HL-60 (cell line): ENCODE measurements around the gene CAGE1.

Experiments
- GABPA ChIP-seq: IDR thresholded peaks from 2 replicates; pipeline ENCODE4 v1.6.1; 2012; ENCODE audit warnings: low read depth
- POLR2AphosphoS5 ChIP-seq: IDR thresholded peaks from 2 replicates; pipeline ENCODE4 v1.6.1; 2012; ENCODE audit warnings: low read depth
- SPI1 ChIP-seq: IDR thresholded peaks from 2 replicates; pipeline ENCODE4 v1.6.1; 2012; ENCODE audit warnings: low read depth, mild to moderate bottlenecking, borderline replicate concordance
- TF ChIP-seq, protein P1 (sequence below): IDR thresholded peaks from one replicate; pipeline ENCODE4 v1.5.1; 2011; ENCODE audit warnings: low read length, control low read depth, inconsistent platforms; ENCODE audit not compliant: insufficient read depth

DNA sequence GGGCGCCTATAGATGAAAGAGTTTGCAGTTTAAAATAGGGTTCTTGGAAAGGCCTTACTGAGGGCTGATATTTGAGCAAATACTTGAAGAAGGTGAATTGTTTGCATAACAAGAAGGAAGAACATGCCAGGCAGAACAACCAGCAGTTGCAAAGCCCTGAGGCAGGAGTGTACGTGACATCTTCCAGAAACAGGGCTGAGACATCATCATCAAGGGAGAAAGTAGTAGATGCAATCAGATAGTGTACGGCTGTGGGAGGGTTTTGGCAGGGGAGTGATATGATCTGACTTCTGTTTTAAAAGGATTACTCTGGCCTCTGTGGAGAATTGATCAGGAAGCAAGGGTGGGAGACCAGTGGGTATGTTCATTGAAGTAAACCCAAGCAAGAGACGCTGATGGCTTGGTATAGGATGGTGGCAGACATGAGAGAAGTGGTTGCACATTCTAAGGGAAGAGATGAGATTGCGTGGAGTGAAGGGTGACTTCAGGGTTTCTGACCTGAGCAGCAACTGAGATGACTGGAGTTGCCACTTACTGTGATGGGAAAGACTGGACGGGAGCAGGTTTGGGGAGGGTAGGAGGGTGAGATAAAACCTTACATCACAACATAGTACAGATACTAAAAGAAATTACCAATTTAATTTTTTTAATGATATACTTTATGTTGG, 28.8 kb upstream of the CAGE1 start:
- TF ChIP-seq, protein P1, sequence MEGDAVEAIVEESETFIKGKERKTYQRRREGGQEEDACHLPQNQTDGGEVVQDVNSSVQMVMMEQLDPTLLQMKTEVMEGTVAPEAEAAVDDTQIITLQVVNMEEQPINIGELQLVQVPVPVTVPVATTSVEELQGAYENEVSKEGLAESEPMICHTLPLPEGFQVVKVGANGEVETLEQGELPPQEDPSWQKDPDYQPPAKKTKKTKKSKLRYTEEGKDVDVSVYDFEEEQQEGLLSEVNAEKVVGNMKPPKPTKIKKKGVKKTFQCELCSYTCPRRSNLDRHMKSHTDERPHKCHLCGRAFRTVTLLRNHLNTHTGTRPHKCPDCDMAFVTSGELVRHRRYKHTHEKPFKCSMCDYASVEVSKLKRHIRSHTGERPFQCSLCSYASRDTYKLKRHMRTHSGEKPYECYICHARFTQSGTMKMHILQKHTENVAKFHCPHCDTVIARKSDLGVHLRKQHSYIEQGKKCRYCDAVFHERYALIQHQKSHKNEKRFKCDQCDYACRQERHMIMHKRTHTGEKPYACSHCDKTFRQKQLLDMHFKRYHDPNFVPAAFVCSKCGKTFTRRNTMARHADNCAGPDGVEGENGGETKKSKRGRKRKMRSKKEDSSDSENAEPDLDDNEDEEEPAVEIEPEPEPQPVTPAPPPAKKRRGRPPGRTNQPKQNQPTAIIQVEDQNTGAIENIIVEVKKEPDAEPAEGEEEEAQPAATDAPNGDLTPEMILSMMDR, result no peak
- TF ChIP-seq GABPA, result no peak
- no peak for TF ChIP-seq POLR2AphosphoS5
- no peak for TF ChIP-seq SPI1
